Mesenchymal stem cell (in vitro differentiated cells and primary cell): ENCODE results near the gene PARN.

Experiments
- DNase-seq: peaks from one replicate; pipeline ENCODE4 v3.0.0-alpha.2; 2013
- H2AFZ ChIP-seq: one replicate; pipeline ENCODE4 v1.6.1; 2013; ENCODE audit warnings: low read depth, mild to moderate bottlenecking, control low read depth, inconsistent platforms, low read length, moderate library complexity
- H2AK5ac ChIP-seq: 2 replicates; pipeline ENCODE4 v1.6.1; 2013; ENCODE audit warnings: low read length, moderate library complexity, mild to moderate bottlenecking, inconsistent platforms; ENCODE audit not compliant: severe bottlenecking
- H2BK120ac ChIP-seq: one replicate; pipeline ENCODE4 v1.6.1; 2013; ENCODE audit warnings: low read depth, mild to moderate bottlenecking, inconsistent platforms, low read length, moderate library complexity
- H2BK12ac ChIP-seq, 2 experiments: one replicate each; pipeline ENCODE4 v1.6.1; 2013; ENCODE audit warnings: inconsistent platforms in 2 of 2, low read length in 2 of 2, mild to moderate bottlenecking in 2 of 2, moderate library complexity in 2 of 2, control low read depth in 1 of 2
- H2BK15ac ChIP-seq: one replicate; pipeline ENCODE4 v1.6.1; 2013; ENCODE audit warnings: mild to moderate bottlenecking, low read depth, inconsistent platforms; ENCODE audit not compliant: poor library complexity, severe bottlenecking
- H2BK5ac ChIP-seq: 2 replicates; pipeline ENCODE4 v1.6.1; 2013; ENCODE audit warnings: low read depth, mild to moderate bottlenecking, low read length, control low read depth, inconsistent platforms; ENCODE audit not compliant: poor library complexity, severe bottlenecking
- H3K14ac ChIP-seq, 2 experiments: one replicate each; pipeline ENCODE4 v1.6.1; 2013; ENCODE audit warnings: inconsistent platforms in 2 of 2, low read length in 2 of 2, control low read depth in 1 of 2, mild to moderate bottlenecking in 1 of 2, moderate library complexity in 1 of 2
- H3K18ac ChIP-seq, 2 experiments: one replicate each; pipeline ENCODE4 v1.6.1; 2013; ENCODE audit warnings: inconsistent platforms in 2 of 2, low read length in 2 of 2, control low read depth in 1 of 2, low read depth in 1 of 2, mild to moderate bottlenecking in 1 of 2
- H3K23ac ChIP-seq, 2 experiments: one replicate each; pipeline ENCODE4 v1.6.1; 2013; ENCODE audit warnings: inconsistent platforms in 2 of 2, low read length in 2 of 2, mild to moderate bottlenecking in 2 of 2, moderate library complexity in 2 of 2, control low read depth in 1 of 2
- H3K27ac ChIP-seq: 2 replicates; pipeline ENCODE4 v1.5.1; 2013; ENCODE audit warnings: mild to moderate bottlenecking, moderate library complexity, low read length, control low read depth, inconsistent platforms; ENCODE audit not compliant: poor library complexity, severe bottlenecking
- H3K27me3 ChIP-seq, 2 experiments: 2 replicates each; pipeline versions ENCODE4 v1.6.1 to v1.7.0; 2013; ENCODE audit warnings: low read length in 2 of 2, mild to moderate bottlenecking in 2 of 2, moderate library complexity in 2 of 2, control low read depth in 1 of 2, inconsistent platforms in 1 of 2; ENCODE audit not compliant: control insufficient read depth in 1 of 2, insufficient read depth in 1 of 2
- H3K36me3 ChIP-seq, 2 experiments: 2 replicates each; pipeline versions ENCODE4 v1.6.1 to v1.7.0; 2013; ENCODE audit warnings: low read length in 2 of 2, control low read depth in 1 of 2, inconsistent platforms in 1 of 2, low read depth in 1 of 2, mild to moderate bottlenecking in 1 of 2; ENCODE audit not compliant: insufficient read depth in 2 of 2, control insufficient read depth in 1 of 2
- H3K4ac ChIP-seq, 2 experiments: one replicate each; pipeline ENCODE4 v1.6.1; 2013; ENCODE audit warnings: inconsistent platforms in 2 of 2, low read length in 2 of 2, mild to moderate bottlenecking in 2 of 2, moderate library complexity in 2 of 2, control low read depth in 1 of 2, low read depth in 1 of 2
- H3K4me1 ChIP-seq: 2 replicates; pipeline ENCODE4 v1.6.1; 2013; ENCODE audit warnings: low read depth, low read length, control low read depth; ENCODE audit not compliant: control insufficient read depth, insufficient read depth
- H3K4me2 ChIP-seq: 2 replicates; pipeline ENCODE4 v1.6.1; 2013; ENCODE audit warnings: low read length, mild to moderate bottlenecking, inconsistent platforms; ENCODE audit not compliant: poor library complexity, severe bottlenecking
- H3K4me3 ChIP-seq, 2 experiments: 2 replicates each; pipeline versions ENCODE4 v1.5.1 to v1.7.0; 2013; ENCODE audit warnings: low read length in 2 of 2, mild to moderate bottlenecking in 2 of 2, control low read depth in 1 of 2, low read depth in 1 of 2; ENCODE audit not compliant: insufficient read depth in 1 of 2
- H3K79me1 ChIP-seq: replicated peaks from 2 replicates; pipeline ENCODE4 v1.6.1; 2013; ENCODE audit warnings: mild to moderate bottlenecking, control low read depth, low read length, inconsistent platforms; ENCODE audit not compliant: poor library complexity, severe bottlenecking
- H3K9ac ChIP-seq: 2 replicates; pipeline ENCODE4 v1.7.0; 2013; ENCODE audit warnings: mild to moderate bottlenecking, low read length, moderate library complexity
- H3K9me3 ChIP-seq: 2 replicates; pipeline ENCODE4 v1.7.0; 2013; ENCODE audit warnings: mild to moderate bottlenecking, low read length; ENCODE audit not compliant: control insufficient read depth
- H4K8ac ChIP-seq: one replicate; pipeline ENCODE4 v1.6.1; 2013; ENCODE audit warnings: inconsistent platforms, mild to moderate bottlenecking, low read length, moderate library complexity
- H4K91ac ChIP-seq: one replicate; pipeline ENCODE4 v1.6.1; 2013; ENCODE audit warnings: mild to moderate bottlenecking, low read length, inconsistent platforms
- WGBS: methylation state at CpG from one replicate; pipeline ENCODE4 v1.1.7; 2013; ENCODE audit warnings: mixed read lengths; 5-methylcytosine and 5-hydroxymethylcytosine counted together

Gene PARN

GRCh38 chr16:14509675-14510132 is 120.4 kb downstream of the PARN start:
- no peak overlapping the region for H4K8ac ChIP-seq
- H3K27ac ChIP-seq: no peak overlapping the region
- no peaks in the 10 kb centered on the region for H3K36me3 ChIP-seq
- no peak overlapping the region for H2AK5ac ChIP-seq
- H3K79me1 ChIP-seq: peaks cover 18% of the 10 kb centered on the region
- H2BK12ac ChIP-seq: no peak overlapping the region
- H3K18ac ChIP-seq: no peak overlapping the region
- peaks cover 6% of the 10 kb centered on the region for H3K4me1 ChIP-seq
- H2AFZ ChIP-seq: no peak overlapping the region
- H3K14ac ChIP-seq: no peak overlapping the region
- no peak overlapping the region for H3K23ac ChIP-seq
- no peak overlapping the region for H4K91ac ChIP-seq
- WGBS: 75% methylated on average over 4 of the region's 4 CpGs
- no peak overlapping the region for H2BK5ac ChIP-seq
- H3K4me3 ChIP-seq: no peak overlapping the region
- H3K27me3 ChIP-seq: no peaks in the 10 kb centered on the region
- H3K9me3 ChIP-seq: no peaks in the 10 kb centered on the region
- H3K4me2 ChIP-seq: no peak overlapping the region
- DNase-seq: no peak
- no peak overlapping the region for H3K4ac ChIP-seq
- H2BK15ac ChIP-seq: no peak overlapping the region
- H2BK120ac ChIP-seq: no peak overlapping the region
- peak overlapping the region; percentile 40 for H3K9ac ChIP-seq

- WGBS: 100% methylated on average over 1 of the region's 4 CpGs
- no peak overlapping the region for H3K14ac ChIP-seq
- H2BK15ac ChIP-seq: no peak overlapping the region
- no peak overlapping the region for H2AK5ac ChIP-seq
- no peaks in the 10 kb centered on the region for H3K27me3 ChIP-seq
- H3K9ac ChIP-seq: peak overlapping the region; percentile 40
- no peak overlapping the region for H3K23ac ChIP-seq
- H4K8ac ChIP-seq: no peak overlapping the region
- H3K4me2 ChIP-seq: no peak overlapping the region
- no peak overlapping the region for H4K91ac ChIP-seq
- peaks cover 6% of the 10 kb centered on the region for H3K4me1 ChIP-seq
- no peak overlapping the region for H3K4me3 ChIP-seq
- peaks cover 18% of the 10 kb centered on the region for H3K79me1 ChIP-seq
- H2BK120ac ChIP-seq: no peak overlapping the region
- no peak overlapping the region for H3K4ac ChIP-seq
- no peak overlapping the region for H2BK5ac ChIP-seq
- no peak overlapping the region for H2AFZ ChIP-seq
- no peak overlapping the region for H3K18ac ChIP-seq
- peak; percentile 47 for DNase-seq
- H2BK12ac ChIP-seq: no peak overlapping the region
- no peak overlapping the region for H3K27ac ChIP-seq
- H3K9me3 ChIP-seq: no peaks in the 10 kb centered on the region
- H3K36me3 ChIP-seq: no peaks in the 10 kb centered on the region
Measured at GRCh38 chr16:14509055-14509454, 121.0 kb downstream of the PARN start.

- no peak overlapping the region for H3K27ac ChIP-seq
- H3K79me1 ChIP-seq: peaks cover 14% of the 10 kb centered on the region
- H2BK120ac ChIP-seq: no peak overlapping the region
- H3K4ac ChIP-seq: no peak overlapping the region
- H3K27me3 ChIP-seq: no peaks in the 10 kb centered on the region
- H2BK5ac ChIP-seq: no peak overlapping the region
- no peak overlapping the region for H2AK5ac ChIP-seq
- H2BK12ac ChIP-seq: no peak overlapping the region
- H3K4me1 ChIP-seq: peaks cover 13% of the 10 kb centered on the region
- no peaks in the 10 kb centered on the region for H3K9me3 ChIP-seq
- H3K18ac ChIP-seq: no peak overlapping the region
- H4K91ac ChIP-seq: no peak overlapping the region
- no peak overlapping the region for H4K8ac ChIP-seq
- no peak overlapping the region for H2AFZ ChIP-seq
- no peak overlapping the region for H3K14ac ChIP-seq
- H3K4me2 ChIP-seq: no peak overlapping the region
- H3K36me3 ChIP-seq: no peaks in the 10 kb centered on the region
- no peak overlapping the region for H3K4me3 ChIP-seq
- no peak overlapping the region for H3K23ac ChIP-seq
- peak overlapping the region; percentile 58 for H3K9ac ChIP-seq
- DNase-seq: peak; percentile 68
- 93% methylated on average over 2 of the region's 2 CpGs for WGBS
- no peak overlapping the region for H2BK15ac ChIP-seq
Measured at GRCh38 chr16:14505846-14506245, 124.2 kb downstream of the PARN start.

- Histone ChIP-seq H4K8ac (no peak overlapping the region), H3K4me1 (peaks cover 16% of the 10 kb centered on the region), H3K9ac (peak overlapping the region; percentile 66), H2AFZ (no peak overlapping the region), H3K79me1 (peaks cover 19% of the 10 kb centered on the region), H2BK15ac (no peak overlapping the region), H3K9me3 (no peaks in the 10 kb centered on the region), H3K4ac (peak overlapping the region in 1 of 2 experiments; percentile 44), H2BK120ac (no peak overlapping the region), H3K23ac (no peak overlapping the region), H3K4me2 (no peak overlapping the region), H2AK5ac (peak overlapping the region; percentile 79), H2BK12ac (peak overlapping the region; percentile 54 to 84), H3K4me3 (no peak overlapping the region), H3K18ac (peak overlapping the region in 1 of 2 experiments; percentile 2), H3K14ac (no peak overlapping the region), H3K27ac (peak overlapping the region; percentile 89), H2BK5ac (peak overlapping the region; percentile 35), H4K91ac (no peak overlapping the region), H3K36me3 (no peaks in the 10 kb centered on the region), H3K27me3 (no peaks in the 10 kb centered on the region)
- peak; percentile 58 for DNase-seq
- 73% methylated on average over 9 of the region's 9 CpGs for WGBS
Measured at GRCh38 chr16:14502932-14503741, 126.9 kb downstream of the PARN start.
